H1 (cell line): ENCODE data around the gene TP53I3. TPM values are rescaled to one million over a fixed set of nuclear protein-coding genes. Genes with fewer than 3 reads are reported as not detected.

Experiments
- ATF3 ChIP-seq: IDR thresholded peaks from 2 replicates; pipeline ENCODE4 v1.6.1; 2011; ENCODE audit warnings: low read depth, mild to moderate bottlenecking, low read length; ENCODE audit not compliant: insufficient read depth
- CTBP2 ChIP-seq: IDR thresholded peaks from 2 replicates; pipeline ENCODE4 v1.7.0; 2011; ENCODE audit warnings: borderline replicate concordance, mild to moderate bottlenecking, moderate library complexity, mixed read lengths, low read length; ENCODE audit not compliant: insufficient read depth, insufficient read length
- POLR2AphosphoS5 ChIP-seq: IDR thresholded peaks from 2 replicates; pipeline ENCODE4 v1.6.1; 2011; ENCODE audit warnings: low read depth, low read length
- RBBP5 ChIP-seq: IDR thresholded peaks from 2 replicates; pipeline ENCODE4 v1.7.1; 2012; ENCODE audit warnings: low read depth, mild to moderate bottlenecking, inconsistent platforms, low read length, moderate library complexity, borderline replicate concordance
- RFX5 ChIP-seq: IDR thresholded peaks from 2 replicates; pipeline ENCODE4 v1.6.1; 2011; ENCODE audit warnings: low read depth, low read length, improper control_type of control experiment, borderline replicate concordance
- TAF1 ChIP-seq: IDR thresholded peaks from 2 replicates; pipeline ENCODE4 v1.6.1; 2011; ENCODE audit warnings: mild to moderate bottlenecking, low read depth, low read length
- polyA plus RNA-seq, 7 experiments: library from polyadenylated mRNA; depleted of rRNA in 3 of 7; stranded (reverse) in 5 of 7; unstranded in 2 of 7; fragments of >200 nt in 5 of 7; fragments of 200-250 nt in 2 of 7; gene quantifications; 1 replicate in 5 of 7; 2 replicates in 1 of 7; 4 replicates in 1 of 7; pipeline versions ENCODE4 v1.2.1 to v1.2.3, GENCODE V29; 2011 to 2013; ENCODE audit warnings: missing spikeins in 2 of 7, mixed read lengths in 2 of 7
- total RNA-seq: library from RNA; stranded (reverse); fragmentation: NEBNext Ultra II Directional; extraction: Animal tissue kit (Norgen Biotek cat#: 25700); gene quantifications from 2 replicates; pipeline ENCODE4 v1.2.1, GENCODE V29; 2021

The TP53I3 gene
- total and polyA plus RNA-seq, 2 of the 8 experiments (the other 6 are each of a cell fraction or from before 2014, with no cell fraction given): 29.4 to 34.5 TPM

GRCh38 chr2:24075259-24075658 lies 9.4 kb downstream of the TP53I3 start (continued):
- TF ChIP-seq RBBP5 (no peak), RFX5 (no peak), POLR2AphosphoS5 (no peak), CTBP2 (no peak), ATF3 (no peak), TAF1 (no peak)
